Endothelial cell (in vitro differentiated cells): ENCODE results near the gene OR8D1. TPM values are rescaled to one million over a fixed set of nuclear protein-coding genes. Genes with fewer than 3 reads are reported as not detected.

Experiments used
- DNase-seq: peaks from one replicate; pipeline ENCODE4 v3.0.0; 2021; ENCODE audit warnings: low spot score
- H3K27ac Mint-ChIP-seq: one replicate; pipeline ENCODE4 v1.8.0; 2021; ENCODE audit warnings: mixed read lengths, inconsistent platforms; ENCODE audit not compliant: unreplicated experiment
- H3K27me3 Mint-ChIP-seq: one replicate; pipeline ENCODE4 v1.8.0; 2021; ENCODE audit warnings: mild to moderate bottlenecking, moderate library complexity, mixed read lengths, inconsistent platforms; ENCODE audit not compliant: unreplicated experiment
- H3K36me3 Mint-ChIP-seq: one replicate; pipeline ENCODE4 v1.8.0; 2021; ENCODE audit warnings: mild to moderate bottlenecking, low read depth, mixed read lengths, inconsistent platforms; ENCODE audit not compliant: unreplicated experiment
- H3K4me1 Mint-ChIP-seq: one replicate; pipeline ENCODE4 v1.8.0; 2021; ENCODE audit warnings: mild to moderate bottlenecking, mixed read lengths, inconsistent platforms; ENCODE audit not compliant: unreplicated experiment
- H3K4me3 Mint-ChIP-seq: one replicate; pipeline ENCODE4 v1.8.0; 2021; ENCODE audit warnings: mild to moderate bottlenecking, mixed read lengths, inconsistent platforms; ENCODE audit not compliant: unreplicated experiment
- H3K9me3 Mint-ChIP-seq: one replicate; pipeline ENCODE4 v1.8.0; 2021; ENCODE audit warnings: mixed read lengths, inconsistent platforms; ENCODE audit not compliant: unreplicated experiment
- CTCF ChIP-seq: fragments of 200-600 bp; sonication (generic); IDR thresholded peaks from one replicate; pipeline ENCODE4 v1.5.0; 2021; ENCODE audit warnings: antibody characterized with exemption; ENCODE audit not compliant: unreplicated experiment
- long read RNA-seq: library from polyadenylated mRNA; unstranded; transcript quantifications from one replicate; pipeline ENCODE4 v2.0.0, GENCODE V29; 2020; ENCODE audit not compliant: unreplicated experiment
- total RNA-seq: library from RNA; stranded (reverse); fragmentation: NEBNext Ultra II Directional; extraction: Animal tissue kit (Norgen Biotek cat#: 25700); gene quantifications from one replicate; pipeline ENCODE4 v1.2.1, GENCODE V29; 2021; ENCODE audit not compliant: unreplicated experiment

Gene OR8D1
- total RNA-seq: not detected
- long read RNA-seq: 0 reads

- Mint-ChIP-seq H3K4me1 (no peaks in the 10 kb centered on the region), H3K9me3 (no peaks in the 10 kb centered on the region), H3K4me3 (no peak within 1 kb of the TSS), H3K36me3 (no peaks in the 10 kb centered on the region), H3K27ac (no peak within 1 kb of the TSS), H3K27me3 (peaks cover 2% of the 10 kb centered on the region)
- no peak for TF ChIP-seq CTCF
- no peak for DNase-seq
Observed at GRCh38 chr11:124313849-124314248, at the start of gene OR8D1. Gene OR8D1, minus strand, starts transcription at chr11:124313949. Its CDS starts 3,183 bp downstream, at chr11:124310766.

GRCh38 chr11:124359566-124359965, 45.8 kb upstream of the OR8D1 start:
- no peak for DNase-seq
- Mint-ChIP-seq H3K27me3 (peaks cover 1% of the 10 kb centered on the region), H3K4me1 (peaks cover 16% of the 10 kb centered on the region), H3K27ac (peak overlapping the region; percentile 10), H3K36me3 (no peaks in the 10 kb centered on the region), H3K4me3 (no peak overlapping the region), H3K9me3 (no peaks in the 10 kb centered on the region)
- TF ChIP-seq CTCF: no peak

DNA sequence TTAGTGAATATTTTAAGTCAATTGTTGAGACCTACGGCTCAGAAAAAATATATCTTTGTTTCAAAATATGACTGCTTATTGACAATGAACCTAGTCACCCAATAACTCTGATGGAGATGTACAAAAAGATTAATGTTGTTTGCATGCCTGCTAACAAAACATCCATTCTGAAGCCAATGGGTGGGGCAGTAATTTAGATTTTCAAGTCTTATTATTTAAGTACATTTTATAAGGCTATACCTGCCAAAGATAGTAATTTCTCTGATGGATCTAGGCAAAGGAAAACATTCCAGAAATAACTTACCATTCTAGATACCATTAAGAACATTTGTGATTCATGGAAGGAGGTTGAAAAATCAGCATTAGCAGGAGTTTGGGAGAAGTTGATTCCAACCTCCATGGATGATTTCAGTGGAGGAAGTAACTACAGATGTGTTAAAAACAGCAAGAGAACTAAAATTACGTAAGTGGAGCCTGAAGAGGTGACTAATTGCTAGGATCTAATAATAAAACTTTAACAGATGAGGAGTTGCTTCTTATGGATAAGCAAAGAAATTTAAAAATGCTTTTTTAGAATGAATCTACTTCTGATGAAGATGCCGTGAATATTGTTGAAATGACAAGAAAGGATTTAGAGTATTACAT, 32.7 kb upstream of the OR8D1 start:
- H3K4me3 Mint-ChIP-seq: no peak overlapping the region
- no peak overlapping the region for H3K27ac Mint-ChIP-seq
- H3K27me3 Mint-ChIP-seq: no peaks in the 10 kb centered on the region
- H3K4me1 Mint-ChIP-seq: no peaks in the 10 kb centered on the region
- no peak for TF ChIP-seq CTCF
- H3K36me3 Mint-ChIP-seq: no peaks in the 10 kb centered on the region
- DNase-seq: no peak
- no peaks in the 10 kb centered on the region for H3K9me3 Mint-ChIP-seq

DNA sequence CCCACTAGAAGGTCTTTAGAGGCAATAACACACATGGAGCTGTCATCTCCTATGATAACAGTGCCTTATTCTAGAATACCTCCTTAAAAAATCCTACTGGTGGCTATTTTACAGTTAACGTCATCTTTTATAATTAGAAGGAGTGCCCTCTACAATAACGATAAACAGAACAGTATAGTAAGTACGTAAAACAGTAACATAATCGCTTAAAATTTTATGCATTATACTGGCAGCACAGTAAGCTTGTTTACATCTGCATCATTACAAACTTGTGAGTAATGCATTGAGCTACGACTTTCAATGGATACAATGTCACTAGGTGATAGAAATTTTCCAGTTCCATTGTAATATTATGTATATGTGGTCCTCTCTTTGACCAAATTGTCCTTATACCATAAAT, 30.6 kb upstream of the OR8D1 start:
- DNase-seq: no peak
- no peaks in the 10 kb centered on the region for H3K36me3 Mint-ChIP-seq
- H3K4me3 Mint-ChIP-seq: no peak overlapping the region
- H3K9me3 Mint-ChIP-seq: no peaks in the 10 kb centered on the region
- no peak for TF ChIP-seq CTCF
- no peak overlapping the region for H3K27ac Mint-ChIP-seq
- no peaks in the 10 kb centered on the region for H3K4me1 Mint-ChIP-seq
- peaks cover under 1% of the 10 kb centered on the region for H3K27me3 Mint-ChIP-seq

GRCh38 chr11:124340142-124340447, 26.3 kb upstream of the OR8D1 start:
- DNase-seq: no peak
- Mint-ChIP-seq H3K36me3 (no peaks in the 10 kb centered on the region), H3K4me3 (no peak overlapping the region), H3K9me3 (no peaks in the 10 kb centered on the region), H3K27me3 (peaks cover 3% of the 10 kb centered on the region), H3K4me1 (no peaks in the 10 kb centered on the region), H3K27ac (no peak overlapping the region)
- no peak for TF ChIP-seq CTCF
